Tibial nerve (tissue), 4 donors: ENCODE results near the gene RNF126.

Source experiments
- EP300 ChIP-seq, 2 donors: sonication (generic); formaldehyde crosslinking; IDR thresholded peaks; one replicate each; pipeline ENCODE4 v1.6.1; 2017; ENCODE audit warnings: antibody characterized with exemption in 2 of 2, mild to moderate bottlenecking in 1 of 2
- POLR2A ChIP-seq, 2 donors: fragments of 450-650 bp; IDR thresholded peaks; one replicate each; pipeline ENCODE4 v1.6.1; 2017; ENCODE audit warnings: antibody characterized with exemption in 2 of 2, mild to moderate bottlenecking in 2 of 2, moderate library complexity in 2 of 2
- TF ChIP-seq, protein P1 (sequence below), 5 experiments: fragments of 200-600 bp in 3 of 5; fragments of 450-650 bp in 2 of 5; sonication (generic) in 3 of 5; IDR thresholded peaks; one replicate each; pipeline ENCODE4 v1.5.1; 2016 to 2019; ENCODE audit warnings: antibody characterized with exemption in 5 of 5, mild to moderate bottlenecking in 3 of 5, moderate library complexity in 2 of 5

DNA sequence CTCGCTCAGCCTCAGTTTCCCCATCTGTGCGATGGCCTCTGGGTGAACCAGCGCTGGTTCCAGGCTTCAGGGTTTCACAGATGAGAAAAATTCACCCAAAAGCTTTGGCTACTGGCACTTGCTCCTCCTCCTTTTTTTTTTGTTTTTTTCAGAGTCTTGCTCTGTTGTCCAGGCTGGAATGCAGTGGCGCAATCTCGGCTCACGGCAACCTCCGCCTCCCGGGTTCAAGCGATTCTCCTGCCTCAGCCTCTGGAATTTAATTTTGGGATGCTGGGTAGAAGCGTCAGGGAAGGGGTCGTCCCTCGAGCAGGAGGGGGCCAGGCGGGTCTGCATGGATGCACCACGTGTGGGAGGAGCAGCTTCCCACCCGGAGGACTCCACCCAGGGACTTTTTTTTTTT, 25.2 kb upstream of the RNF126 start:
- TF ChIP-seq, protein P1, sequence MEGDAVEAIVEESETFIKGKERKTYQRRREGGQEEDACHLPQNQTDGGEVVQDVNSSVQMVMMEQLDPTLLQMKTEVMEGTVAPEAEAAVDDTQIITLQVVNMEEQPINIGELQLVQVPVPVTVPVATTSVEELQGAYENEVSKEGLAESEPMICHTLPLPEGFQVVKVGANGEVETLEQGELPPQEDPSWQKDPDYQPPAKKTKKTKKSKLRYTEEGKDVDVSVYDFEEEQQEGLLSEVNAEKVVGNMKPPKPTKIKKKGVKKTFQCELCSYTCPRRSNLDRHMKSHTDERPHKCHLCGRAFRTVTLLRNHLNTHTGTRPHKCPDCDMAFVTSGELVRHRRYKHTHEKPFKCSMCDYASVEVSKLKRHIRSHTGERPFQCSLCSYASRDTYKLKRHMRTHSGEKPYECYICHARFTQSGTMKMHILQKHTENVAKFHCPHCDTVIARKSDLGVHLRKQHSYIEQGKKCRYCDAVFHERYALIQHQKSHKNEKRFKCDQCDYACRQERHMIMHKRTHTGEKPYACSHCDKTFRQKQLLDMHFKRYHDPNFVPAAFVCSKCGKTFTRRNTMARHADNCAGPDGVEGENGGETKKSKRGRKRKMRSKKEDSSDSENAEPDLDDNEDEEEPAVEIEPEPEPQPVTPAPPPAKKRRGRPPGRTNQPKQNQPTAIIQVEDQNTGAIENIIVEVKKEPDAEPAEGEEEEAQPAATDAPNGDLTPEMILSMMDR (IDR thresholded peaks at IDR 0.05): no peak
- no peak for TF ChIP-seq EP300 (IDR thresholded peaks at IDR 0.05)
- no peak for TF ChIP-seq POLR2A (IDR thresholded peaks at IDR 0.05)
